Breast epithelium (tissue), 4 donors: Measurements from ENCODE around the gene KCNIP3. TPM values are rescaled to one million over a fixed set of nuclear protein-coding genes. Genes with fewer than 3 reads are reported as not detected.

Experiments
- DNase-seq, 2 donors: peaks; one replicate each; pipeline ENCODE4 v3.0.0-alpha.2; 2019; ENCODE audit warnings: low spot score in 2 of 2
- H3K27ac ChIP-seq, 2 donors: fragments of 200-600 bp; sonication (generic) in 1 of 2; one replicate each; pipeline ENCODE4 v1.5.1; 2016 to 2019; ENCODE audit warnings: mild to moderate bottlenecking in 1 of 2
- H3K27me3 ChIP-seq, 2 donors: fragments of 200-600 bp; sonication (generic) in 1 of 2; one replicate each; pipeline versions ENCODE4 v1.5.1 to v1.6.0; 2017 to 2019; ENCODE audit warnings: control low read depth in 1 of 2, mild to moderate bottlenecking in 1 of 2
- H3K36me3 ChIP-seq: fragments of 200-600 bp; one replicate; pipeline ENCODE4 v1.5.1; 2019
- H3K4me1 ChIP-seq, 2 donors: fragments of 200-600 bp; sonication (generic); one replicate each; pipeline ENCODE4 v1.5.1; 2016 to 2019; ENCODE audit warnings: control low read depth in 1 of 2
- H3K4me3 ChIP-seq, 3 donors: fragments of 200-600 bp; sonication (generic); 1 replicate in 2 of 3; 2 replicates in 1 of 3; pipeline ENCODE4 v1.5.1; 2016 to 2019; ENCODE audit warnings: mild to moderate bottlenecking in 3 of 3, moderate library complexity in 2 of 3
- H3K9me3 ChIP-seq, 2 donors: fragments of 200-600 bp; sonication (generic) in 1 of 2; one replicate each; pipeline ENCODE4 v1.5.1; 2016 to 2019; ENCODE audit warnings: control low read depth in 1 of 2
- CTCF ChIP-seq, 3 donors: fragments of 450-650 bp; IDR thresholded peaks; one replicate each; pipeline ENCODE4 v1.5.1; 2016 to 2017; ENCODE audit warnings: antibody characterized with exemption in 3 of 3, mild to moderate bottlenecking in 3 of 3, moderate library complexity in 3 of 3
- POLR2A ChIP-seq: fragments of 450-650 bp; IDR thresholded peaks from one replicate; pipeline ENCODE4 v1.6.1; 2016; ENCODE audit warnings: antibody characterized with exemption, mild to moderate bottlenecking, moderate library complexity
- POLR2AphosphoS5 ChIP-seq, 3 donors: sonication (generic); formaldehyde crosslinking; IDR thresholded peaks; one replicate each; pipeline ENCODE4 v1.6.1; 2017; ENCODE audit warnings: antibody characterized with exemption in 3 of 3
- intact Hi-C: fragments of 100-400 bp; cut with DNase I; formaldehyde crosslinking; loops from one replicate; pipeline ENCODE4 v1.15.1; 2023; ENCODE audit warnings: low total_unique reads
- total RNA-seq, 3 donors: library from RNA; depleted of rRNA; stranded (reverse); fragments of >200 nt; gene quantifications; one replicate each; pipeline ENCODE4 v1.1.0, GENCODE V29; 2016

KCNIP3 gene
- total RNA-seq, 3 donors from 2014 or later = 14.4 to 30.1 (median 15.1) TPM

- peak in 1 of 2 donors; percentile 25 for DNase-seq
- H3K4me3 ChIP-seq = no peak overlapping the region
- intact Hi-C loops = no loop called here
- H3K9me3 ChIP-seq = peaks cover 0 to 8% of the 10 kb centered on the region in 2 donors
- no peaks in the 10 kb centered on the region for H3K27me3 ChIP-seq
- TF ChIP-seq CTCF (IDR thresholded peaks at IDR 0.05) = no peak
- TF ChIP-seq POLR2A = no peak
- no peak for TF ChIP-seq POLR2AphosphoS5 (IDR thresholded peaks at IDR 0.05)
- H3K4me1 ChIP-seq = no peaks in the 10 kb centered on the region
- H3K36me3 ChIP-seq = no peaks in the 10 kb centered on the region
- H3K27ac ChIP-seq = no peak overlapping the region
These were observed 75.7 kb downstream of the KCNIP3 start for GRCh38 chr2:95372845-95373244.

- no peak overlapping the region for H3K27ac ChIP-seq
- peak in 1 of 2 donors; percentile 24 for DNase-seq
- no peak for TF ChIP-seq CTCF (IDR thresholded peaks at IDR 0.05)
- no peak for TF ChIP-seq POLR2AphosphoS5 (IDR thresholded peaks at IDR 0.05)
- no peak for TF ChIP-seq POLR2A
- intact Hi-C loops = no loop called here
- H3K9me3 ChIP-seq = peaks cover 0 to 8% of the 10 kb centered on the region in 2 donors
- H3K4me1 ChIP-seq = no peaks in the 10 kb centered on the region
- H3K4me3 ChIP-seq = no peak overlapping the region
- H3K36me3 ChIP-seq = no peaks in the 10 kb centered on the region
- H3K27me3 ChIP-seq = no peaks in the 10 kb centered on the region
These were observed 76.9 kb downstream of the KCNIP3 start for GRCh38 chr2:95374029-95374428.

- H3K4me1 ChIP-seq = no peaks in the 10 kb centered on the region
- peaks cover 0 to 8% of the 10 kb centered on the region in 2 donors for H3K9me3 ChIP-seq
- H3K27ac ChIP-seq = no peak overlapping the region
- TF ChIP-seq CTCF (IDR thresholded peaks at IDR 0.05) (no peak), POLR2AphosphoS5 (IDR thresholded peaks at IDR 0.05) (no peak), POLR2A (no peak)
- no peak for DNase-seq
- intact Hi-C loops = no loop called here
- no peaks in the 10 kb centered on the region for H3K36me3 ChIP-seq
- no peaks in the 10 kb centered on the region for H3K27me3 ChIP-seq
- H3K4me3 ChIP-seq = no peak overlapping the region
These were observed 77.3 kb downstream of the KCNIP3 start for GRCh38 chr2:95374451-95374920.

GRCh38 chr2:95374921-95375471, 77.8 kb downstream of the KCNIP3 start:
- H3K4me1 ChIP-seq = no peaks in the 10 kb centered on the region
- peaks cover 0 to 4% of the 10 kb centered on the region in 2 donors for H3K9me3 ChIP-seq
- no peaks in the 10 kb centered on the region for H3K27me3 ChIP-seq
- H3K36me3 ChIP-seq = no peaks in the 10 kb centered on the region
- peak in 1 of 2 donors; percentile 24 for DNase-seq
- no peak for TF ChIP-seq POLR2AphosphoS5 (IDR thresholded peaks at IDR 0.05)
- TF ChIP-seq CTCF (IDR thresholded peaks at IDR 0.05) = no peak
- TF ChIP-seq POLR2A = no peak
- H3K27ac ChIP-seq = no peak overlapping the region
- intact Hi-C loops = no loop called here
- H3K4me3 ChIP-seq = no peak overlapping the region

- H3K4me1 ChIP-seq = no peaks in the 10 kb centered on the region
- TF ChIP-seq POLR2AphosphoS5 (IDR thresholded peaks at IDR 0.05) (no peak), CTCF (IDR thresholded peaks at IDR 0.05) (no peak), POLR2A (no peak)
- no peaks in the 10 kb centered on the region for H3K27me3 ChIP-seq
- no peak overlapping the region for H3K4me3 ChIP-seq
- DNase-seq = peak in 1 of 2 donors; percentile 14
- intact Hi-C loops = no loop called here
- no peak overlapping the region for H3K27ac ChIP-seq
- H3K36me3 ChIP-seq = no peaks in the 10 kb centered on the region
- H3K9me3 ChIP-seq = no peaks in the 10 kb centered on the region
These were observed 78.5 kb downstream of the KCNIP3 start for GRCh38 chr2:95375532-95376150.
